Raji (cell line): Measurements from ENCODE around the gene PUDP.

Experiments
- POLR2A ChIP-seq: IDR thresholded peaks from 2 replicates; pipeline ENCODE4 v1.6.1; 2011; ENCODE audit warnings: low read depth, low read length, control low read depth; ENCODE audit not compliant: insufficient read depth

PUDP gene

DNA sequence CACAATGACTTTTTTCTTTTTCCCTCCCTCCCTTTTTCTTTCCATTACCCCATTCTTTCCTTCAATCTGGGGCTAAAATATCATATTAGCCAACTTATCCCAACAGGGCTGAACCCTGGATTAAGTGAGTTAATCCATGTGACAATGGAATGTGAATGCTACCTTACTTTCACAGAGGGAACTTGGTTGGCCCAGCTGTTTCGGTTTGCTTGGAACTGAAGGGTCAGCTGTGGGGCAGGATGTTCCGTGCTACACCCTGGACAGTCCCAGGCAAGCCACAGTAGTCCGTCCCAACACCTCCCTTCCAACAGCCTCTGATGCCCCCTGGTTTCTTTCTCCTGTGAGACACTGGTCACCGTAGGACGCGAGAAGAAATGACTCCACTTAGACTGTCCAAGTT is 95.4 kb downstream of the PUDP start:
- no peak for TF ChIP-seq POLR2A

- no peak for TF ChIP-seq POLR2A
Observed at GRCh38 chrX:7050271-7050670, 97.7 kb downstream of the PUDP start.

DNA sequence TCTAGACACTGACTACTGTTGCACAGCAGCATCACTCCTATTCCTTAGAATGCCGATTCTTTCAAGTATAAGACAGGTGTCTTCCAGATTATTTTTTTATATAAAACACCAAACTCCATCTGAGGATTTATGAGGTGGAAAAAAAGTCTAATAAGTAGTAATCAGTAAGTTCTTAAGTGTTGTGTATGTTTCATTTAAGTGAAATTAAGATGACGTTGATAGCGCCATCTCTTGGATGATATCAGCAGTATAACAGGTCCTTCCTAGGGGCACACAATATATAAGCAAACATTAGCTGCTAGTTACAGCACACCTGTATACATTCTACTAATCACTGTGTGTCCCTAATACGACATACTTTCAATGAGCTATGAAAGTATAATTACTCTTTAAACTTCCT is 100.0 kb downstream of the PUDP start:
- no peak for TF ChIP-seq POLR2A

DNA sequence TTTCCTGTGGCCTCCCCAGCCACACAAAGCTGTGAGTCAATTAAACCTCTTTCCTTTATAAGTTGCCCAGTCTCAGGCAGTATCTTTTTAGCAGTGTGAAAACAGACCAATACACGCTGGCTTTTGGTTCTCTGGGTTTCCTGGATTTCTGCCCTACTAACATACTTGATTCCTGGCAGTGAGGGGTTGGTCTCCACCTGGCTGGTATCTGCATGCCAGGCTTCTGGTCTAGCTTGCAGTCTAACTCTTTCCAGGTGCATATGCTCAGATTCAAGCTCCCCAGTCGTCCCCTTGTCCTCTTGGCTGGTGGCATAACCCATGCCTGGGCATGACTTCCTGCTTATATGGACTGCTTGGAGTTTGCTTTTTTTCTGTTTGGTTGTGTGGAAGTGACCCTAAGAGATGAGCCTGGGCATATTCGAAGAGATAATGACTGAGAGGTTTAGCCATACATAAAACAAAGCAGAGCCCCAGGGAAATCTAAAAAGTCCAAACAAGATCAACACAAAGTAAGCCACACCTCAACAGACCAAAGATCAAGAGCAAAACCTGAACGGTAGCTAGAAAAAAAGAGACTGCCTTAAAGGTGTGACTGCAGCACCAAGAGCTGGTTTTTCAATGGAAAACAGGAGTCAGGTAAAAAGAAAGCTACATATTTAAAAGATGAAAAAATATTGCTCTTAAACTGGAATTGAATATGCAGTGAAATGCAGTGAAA is 102.6 kb downstream of the PUDP start:
- TF ChIP-seq POLR2A: no peak

DNA sequence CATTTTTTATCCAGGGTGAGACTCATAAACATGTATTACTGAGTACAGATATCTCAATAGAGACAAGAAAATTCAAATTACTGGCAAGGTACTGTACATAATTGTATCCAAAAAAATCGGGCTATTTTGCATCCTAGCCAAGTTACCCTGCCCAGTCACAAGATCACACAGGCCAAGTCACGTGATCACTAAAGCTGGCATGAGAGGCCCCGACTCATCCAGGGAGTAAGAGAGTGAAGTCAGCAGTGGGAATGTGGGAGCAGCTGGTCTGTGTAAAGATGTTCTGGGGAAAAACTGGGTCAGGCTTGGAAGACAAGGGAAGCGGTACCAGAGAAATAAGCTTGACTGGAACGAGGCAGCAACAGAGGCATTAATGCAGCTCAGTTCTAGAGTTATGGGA is 119.7 kb downstream of the PUDP start:
- no peak for TF ChIP-seq POLR2A

GRCh38 chrX:7027071-7027470 is 120.9 kb downstream of the PUDP start:
- TF ChIP-seq POLR2A: no peak

DNA sequence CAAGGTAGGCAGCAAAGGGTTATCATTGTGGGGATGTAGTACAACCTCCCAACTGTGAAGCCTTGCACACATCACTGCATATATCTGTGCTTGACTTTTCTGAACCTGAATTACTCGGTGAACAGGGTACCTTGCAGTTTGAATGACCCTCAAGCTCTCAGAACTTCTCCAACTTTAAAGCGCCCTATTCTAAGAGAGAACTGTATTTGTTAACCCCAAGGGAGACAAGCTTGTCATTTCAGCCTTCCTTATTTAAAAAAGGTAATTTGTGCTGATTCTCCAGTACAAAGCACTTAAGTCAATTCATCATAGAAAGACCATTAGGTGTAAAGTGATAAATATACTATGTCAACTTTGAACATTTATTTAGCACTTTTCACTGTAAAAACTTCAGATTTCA is 122.5 kb downstream of the PUDP start:
- no peak for TF ChIP-seq POLR2A

GRCh38 chrX:7024850-7025249 is 123.1 kb downstream of the PUDP start:
- no peak for TF ChIP-seq POLR2A

- no peak for TF ChIP-seq POLR2A
Observed at GRCh38 chrX:7021991-7022390, 126.0 kb downstream of the PUDP start.

DNA sequence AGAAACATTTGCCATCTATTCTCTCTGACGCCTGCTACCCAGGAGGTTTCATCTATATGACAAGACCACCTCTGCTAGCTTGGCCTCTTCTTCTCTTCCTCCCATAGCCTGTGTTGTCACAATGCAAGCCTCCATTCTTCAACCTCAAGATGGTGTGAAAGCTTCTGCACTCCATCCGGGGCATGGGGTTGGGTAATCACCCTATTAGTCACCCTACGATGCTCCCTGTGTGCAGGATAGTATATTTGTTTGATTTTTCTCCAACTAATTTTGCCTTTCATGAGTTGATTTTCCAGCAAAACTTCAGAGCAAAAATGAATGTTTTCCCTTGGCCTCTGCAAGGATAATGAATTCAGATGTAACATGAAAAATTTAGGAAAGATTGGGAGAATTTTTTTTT is 128.4 kb downstream of the PUDP start:
- TF ChIP-seq POLR2A: no peak
